A673 (cell line): Measurements from ENCODE around the gene SPAG7.

Experiments
- CTCF ChIP-seq: fragments of 300-800, 200-600 bp; sonication (generic); conservative IDR thresholded peaks from 2 replicates; pipeline ENCODE4 v1.5.1; 2017; ENCODE audit warnings: low read depth, mild to moderate bottlenecking, antibody characterized with exemption, low read length, moderate library complexity, mixed read lengths
- EZH2 ChIP-seq: fragments of 200-600 bp; sonication (generic); IDR thresholded peaks from 2 replicates; pipeline ENCODE4 v1.6.1; 2017; ENCODE audit warnings: borderline replicate concordance, low read depth, mild to moderate bottlenecking, mixed read lengths, antibody characterized with exemption, low read length; ENCODE audit not compliant: poor library complexity, severe bottlenecking

- TF ChIP-seq EZH2 (no peak), CTCF (no peak)
Measured at GRCh38 chr17:4966844-4967538, 626 bp downstream of the SPAG7 start.
